ENCODE data around the gene TXNRD3. TPM values are rescaled to one million over a fixed set of nuclear protein-coding genes. Genes with fewer than 3 reads are reported as not detected.

TXNRD3 gene
- total RNA-seq, 1 donor from 2014 or later = 7.6 TPM

DNA sequence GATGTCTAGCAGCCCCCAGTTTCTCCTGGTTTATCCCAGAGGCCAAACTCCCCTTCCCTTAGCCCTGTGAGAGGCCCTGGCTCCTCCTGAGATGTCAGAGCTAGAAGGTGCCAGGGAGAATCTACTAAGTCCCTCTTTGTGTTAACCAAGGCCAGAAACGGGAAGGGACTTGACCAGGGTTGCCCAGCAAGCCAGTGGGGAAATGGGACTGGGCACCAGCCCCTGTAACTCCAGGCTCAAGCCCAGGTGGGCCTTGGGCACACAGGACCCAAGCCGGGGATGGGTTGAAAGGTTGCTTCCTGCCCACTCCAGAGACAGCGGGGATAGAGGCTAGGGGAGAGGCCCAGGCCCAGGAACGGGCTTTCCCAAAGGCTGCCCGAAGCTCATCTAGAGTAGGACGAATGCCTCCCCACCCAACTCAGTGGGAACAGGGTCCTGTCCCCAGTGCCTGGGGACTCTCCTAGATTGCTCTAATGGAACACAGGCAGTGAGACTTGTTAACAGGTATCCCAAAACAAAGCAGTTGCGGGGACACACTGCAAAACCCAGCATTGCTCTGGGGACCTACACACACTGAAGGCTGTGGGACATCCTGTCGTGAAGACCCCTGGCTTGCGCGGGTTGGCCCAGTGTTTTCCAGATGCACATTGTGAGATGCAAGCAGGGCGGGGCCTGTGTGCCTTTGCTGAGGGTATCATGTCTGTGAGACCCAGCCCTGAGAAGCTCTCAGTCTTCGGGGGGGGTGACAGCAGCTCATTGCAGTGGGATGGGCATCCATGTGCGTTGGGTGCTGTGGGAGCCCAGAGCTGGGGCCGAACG, 12.9 kb upstream of the TXNRD3 start:
- Histone ChIP-seq H3K4me2 (ENCODE audit: low read length) (no peak overlapping the region), H3K9ac (ENCODE audit: low read length) (no peak overlapping the region), H3K27ac (ENCODE audit: low read depth, low read length) (no peak overlapping the region), H3K4me1 (ENCODE audit: insufficient read depth, low read length) (peaks cover 2% of the 10 kb centered on the region), H2AFZ (ENCODE audit: low read depth, low read length) (no peak overlapping the region), H3K79me2 (ENCODE audit: insufficient read depth, low read length) (no peaks in the 10 kb centered on the region), H3K9me3 (ENCODE audit: insufficient read depth, low read depth, low read length) (no peaks in the 10 kb centered on the region), H3K27me3 (ENCODE audit: insufficient read depth, low read length) (peaks cover 6% of the 10 kb centered on the region), H3K4me3 (ENCODE audit: insufficient read depth, low read depth, low read length) (no peak overlapping the region), H4K20me1 (ENCODE audit: insufficient read depth, low read length) (no peaks in the 10 kb centered on the region), H3K36me3 (ENCODE audit: insufficient read depth, low read length) (no peaks in the 10 kb centered on the region)
- peaks cover 40% of the 10 kb centered on the region for H3K27me3 Mint-ChIP-seq (ENCODE audit: low read depth, unreplicated experiment)
- H3K4me1 Mint-ChIP-seq (ENCODE audit: low read depth, unreplicated experiment) = no peaks in the 10 kb centered on the region
- TF ChIP-seq, protein P1, sequence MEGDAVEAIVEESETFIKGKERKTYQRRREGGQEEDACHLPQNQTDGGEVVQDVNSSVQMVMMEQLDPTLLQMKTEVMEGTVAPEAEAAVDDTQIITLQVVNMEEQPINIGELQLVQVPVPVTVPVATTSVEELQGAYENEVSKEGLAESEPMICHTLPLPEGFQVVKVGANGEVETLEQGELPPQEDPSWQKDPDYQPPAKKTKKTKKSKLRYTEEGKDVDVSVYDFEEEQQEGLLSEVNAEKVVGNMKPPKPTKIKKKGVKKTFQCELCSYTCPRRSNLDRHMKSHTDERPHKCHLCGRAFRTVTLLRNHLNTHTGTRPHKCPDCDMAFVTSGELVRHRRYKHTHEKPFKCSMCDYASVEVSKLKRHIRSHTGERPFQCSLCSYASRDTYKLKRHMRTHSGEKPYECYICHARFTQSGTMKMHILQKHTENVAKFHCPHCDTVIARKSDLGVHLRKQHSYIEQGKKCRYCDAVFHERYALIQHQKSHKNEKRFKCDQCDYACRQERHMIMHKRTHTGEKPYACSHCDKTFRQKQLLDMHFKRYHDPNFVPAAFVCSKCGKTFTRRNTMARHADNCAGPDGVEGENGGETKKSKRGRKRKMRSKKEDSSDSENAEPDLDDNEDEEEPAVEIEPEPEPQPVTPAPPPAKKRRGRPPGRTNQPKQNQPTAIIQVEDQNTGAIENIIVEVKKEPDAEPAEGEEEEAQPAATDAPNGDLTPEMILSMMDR (IDR thresholded peaks at IDR 0.05; ENCODE audit: insufficient read depth, low read depth, low read length) = no peak
- TF ChIP-seq EZH2 (IDR thresholded peaks at IDR 0.05; ENCODE audit: insufficient read depth, low read length) = no peak
- FAIRE-seq (no peak), DNase-seq (ENCODE audit: low read depth) (no peak)
- no peaks in the 10 kb centered on the region for H3K36me3 Mint-ChIP-seq (ENCODE audit: low read depth, unreplicated experiment)
- H3K9me3 Mint-ChIP-seq (ENCODE audit: unreplicated experiment) = peaks cover 5% of the 10 kb centered on the region
- H3K4me3 Mint-ChIP-seq (ENCODE audit: unreplicated experiment) = no peak overlapping the region
- no peak overlapping the region for H3K27ac Mint-ChIP-seq (ENCODE audit: unreplicated experiment)

- Histone ChIP-seq H3K27me3 (ENCODE audit: insufficient read depth, low read length) (peaks cover 16% of the 10 kb centered on the region), H3K4me3 (ENCODE audit: insufficient read depth, low read depth, low read length) (no peak overlapping the region), H3K79me2 (ENCODE audit: insufficient read depth, low read length) (no peaks in the 10 kb centered on the region), H3K27ac (ENCODE audit: low read depth, low read length) (no peak overlapping the region), H3K4me1 (ENCODE audit: insufficient read depth, low read length) (peaks cover 2% of the 10 kb centered on the region), H3K9ac (ENCODE audit: low read length) (no peak overlapping the region), H3K36me3 (ENCODE audit: insufficient read depth, low read length) (no peaks in the 10 kb centered on the region), H3K4me2 (ENCODE audit: low read length) (no peak overlapping the region), H4K20me1 (ENCODE audit: insufficient read depth, low read length) (no peaks in the 10 kb centered on the region), H3K9me3 (ENCODE audit: insufficient read depth, low read depth, low read length) (peaks cover under 1% of the 10 kb centered on the region), H2AFZ (ENCODE audit: low read depth, low read length) (no peak overlapping the region)
- no peak for FAIRE-seq
- H3K4me3 Mint-ChIP-seq (ENCODE audit: unreplicated experiment) = no peak overlapping the region
- H3K36me3 Mint-ChIP-seq (ENCODE audit: low read depth, unreplicated experiment) = no peaks in the 10 kb centered on the region
- no peak overlapping the region for H3K27ac Mint-ChIP-seq (ENCODE audit: unreplicated experiment)
- peaks cover 48% of the 10 kb centered on the region for H3K27me3 Mint-ChIP-seq (ENCODE audit: low read depth, unreplicated experiment)
- no peaks in the 10 kb centered on the region for H3K4me1 Mint-ChIP-seq (ENCODE audit: low read depth, unreplicated experiment)
- H3K9me3 Mint-ChIP-seq (ENCODE audit: unreplicated experiment) = peaks cover 7% of the 10 kb centered on the region
- DNase-seq (ENCODE audit: low read depth) = no peak
- TF ChIP-seq, protein P1 (IDR thresholded peaks at IDR 0.05; ENCODE audit: insufficient read depth, low read depth, low read length) = no peak
- TF ChIP-seq EZH2 (IDR thresholded peaks at IDR 0.05; ENCODE audit: insufficient read depth, low read length) = no peak
These were observed 12.0 kb upstream of the TXNRD3 start for GRCh38 chr3:126666658-126667528.
